K562 (cell line): ENCODE results near the gene ZBTB33. TPM values are rescaled to one million over a fixed set of nuclear protein-coding genes. Genes with fewer than 3 reads are reported as not detected.

ENCODE experiments used
- ATAC-seq: fragments of 200-7000 bp; cut with Tn5 transposase; 3 replicates; pipeline ENCODE4 v1.9.1; 2020; ENCODE audit warnings: moderate library complexity
- BruUV-seq: library from RNA; stranded (reverse); fragments of 400-500 nt; replicated peaks from 2 replicates; lab custom pipeline; 2021; lab: Mats Ljungman, UMichigan
- CTCF ChIA-PET: fragments of 300-600 bp; formaldehyde crosslinking; extraction: SDS; loops from one replicate; lab custom pipeline; 2021; ENCODE audit warnings: low intra/inter-chr PET ratio; lab: Yijun Ruan, JAX
- POLR2A ChIA-PET: fragments of 300-600, 350-650 bp; sonication (Branson Sonifier 250); formaldehyde crosslinking; extraction: SDS; loops from one replicate; lab custom pipeline; 2021; ENCODE audit warnings: antibody characterized with exemption, inconsistent platforms; lab: Yijun Ruan, JAX
- DNase-seq, 4 experiments: peaks; one replicate each; pipeline versions ENCODE4 v3.0.0 to v3.0.0-alpha.2; 2011 to 2018; ENCODE audit warnings: low spot score in 3 of 4, mixed read lengths in 3 of 4; ENCODE audit errors: extremely low read depth in 1 of 4
- FAIRE-seq: peaks from 2 replicates; lab custom pipeline; 2011; peaks lifted over from hg19 to GRCh38; lab: Jason Lieb, UNC
- H2AFZ ChIP-seq: 2 replicates; pipeline ENCODE4 v1.6.0; 2011; ENCODE audit warnings: low read depth, low read length, control low read depth, inconsistent platforms
- H3K27ac ChIP-seq: fragments of 200-600 bp; 3 replicates; pipeline ENCODE4 v1.8.0; 2011; ENCODE audit warnings: low read depth, mild to moderate bottlenecking, control low read depth, inconsistent platforms, low read length, moderate library complexity, mixed read lengths; ENCODE audit errors: extremely low read depth
- H3K27me3 ChIP-seq, 2 experiments: fragments of 300-600 bp in 1 of 2; 2 replicates in 1 of 2; 3 replicates in 1 of 2; pipeline versions ENCODE4 v1.6.0 to v1.8.0; 2011; ENCODE audit warnings: inconsistent platforms in 2 of 2, low read length in 2 of 2, mild to moderate bottlenecking in 1 of 2, mixed read lengths in 1 of 2, moderate library complexity in 1 of 2; ENCODE audit not compliant: control insufficient read depth in 2 of 2, insufficient read depth in 2 of 2
- H3K36me3 ChIP-seq: fragments of 300-600 bp; 3 replicates; pipeline ENCODE4 v1.8.0; 2011; ENCODE audit warnings: mild to moderate bottlenecking, low read length, inconsistent platforms; ENCODE audit not compliant: control insufficient read depth, insufficient read depth
- H3K4me1 ChIP-seq, 2 experiments: fragments of 200-600 bp in 1 of 2; replicated peaks in 1 of 2; 2 replicates in 1 of 2; 3 replicates in 1 of 2; pipeline versions ENCODE4 v1.5.1 to v1.8.0; 2011; ENCODE audit warnings: inconsistent platforms in 2 of 2, low read length in 2 of 2, mild to moderate bottlenecking in 1 of 2, mixed read lengths in 1 of 2, moderate library complexity in 1 of 2; ENCODE audit not compliant: control insufficient read depth in 2 of 2, insufficient read depth in 2 of 2
- H3K4me2 ChIP-seq: 2 replicates; pipeline ENCODE4 v1.6.1; 2011; ENCODE audit warnings: low read length, control low read depth, inconsistent platforms, mixed read lengths; ENCODE audit not compliant: insufficient read depth
- H3K4me3 ChIP-seq: fragments of 200-600 bp; sonication (generic), shearing (Covaris generic); 2 replicates; pipeline ENCODE4 v1.5.1; 2016; ENCODE audit warnings: control low read depth, inconsistent platforms
- H3K79me2 ChIP-seq: fragments of 200-600 bp; 3 replicates; pipeline ENCODE4 v1.8.0; 2011; ENCODE audit warnings: low read length, inconsistent platforms; ENCODE audit not compliant: control insufficient read depth, insufficient read depth
- H3K9ac ChIP-seq, 2 experiments: 2 replicates each; pipeline versions ENCODE4 v1.6.0 to v1.6.1; 2011; ENCODE audit warnings: low read depth in 2 of 2, low read length in 2 of 2, control low read depth in 1 of 2, inconsistent platforms in 1 of 2, mild to moderate bottlenecking in 1 of 2, mixed read lengths in 1 of 2; ENCODE audit not compliant: insufficient read depth in 1 of 2
- H3K9me1 ChIP-seq: one replicate; pipeline ENCODE4 v1.6.0; 2011; ENCODE audit warnings: inconsistent platforms, mild to moderate bottlenecking, low read length, moderate library complexity; ENCODE audit not compliant: control insufficient read depth, insufficient read depth
- H3K9me3 ChIP-seq: replicated peaks from 2 replicates; pipeline ENCODE4 v1.5.1; 2011; ENCODE audit warnings: low read depth, low read length, inconsistent platforms; ENCODE audit not compliant: control insufficient read depth, insufficient read depth
- H4K20me1 ChIP-seq: replicated peaks from 2 replicates; pipeline ENCODE4 v1.6.1; 2011; ENCODE audit warnings: low read length, inconsistent platforms, mixed read lengths; ENCODE audit not compliant: control insufficient read depth, insufficient read depth
- EZH2 ChIP-seq: IDR thresholded peaks from 2 replicates; pipeline ENCODE4 v1.6.1; 2012; ENCODE audit warnings: low read depth, mild to moderate bottlenecking, inconsistent platforms, low read length, borderline replicate concordance
- KDM1A ChIP-seq, 2 experiments: fragments of 450-650 bp; IDR thresholded peaks; 2 replicates each; pipeline ENCODE4 v1.6.1; 2016; ENCODE audit warnings: mild to moderate bottlenecking in 2 of 2
- PCBP1 ChIP-seq: fragments of 200-400 bp; formaldehyde crosslinking; IDR thresholded peaks from 2 replicates; pipeline ENCODE4 v1.6.1; 2018; ENCODE audit warnings: mild to moderate bottlenecking, low read depth, low read length; ENCODE audit not compliant: poor library complexity, severe bottlenecking
- TAF1 ChIP-seq: IDR thresholded peaks from 2 replicates; pipeline ENCODE4 v1.6.1; 2011; ENCODE audit warnings: mild to moderate bottlenecking, low read length, moderate library complexity; ENCODE audit not compliant: insufficient read depth, control insufficient read depth, severe bottlenecking; ENCODE audit errors: extremely low read depth
- ZNF239 ChIP-seq: fragments of 250-450 bp; sonication (Bioruptor Pico); IDR thresholded peaks from 2 replicates; pipeline ENCODE4 v1.4.0; 2020; ENCODE audit warnings: mild to moderate bottlenecking
- ZNF586 ChIP-seq: fragments of 450-650 bp; formaldehyde crosslinking; conservative IDR thresholded peaks from 2 replicates; pipeline ENCODE4 v1.4.0; 2020; ENCODE audit warnings: mild to moderate bottlenecking, moderate library complexity
- ZNF780A ChIP-seq: fragments of 250-450 bp; sonication (Bioruptor Pico); IDR thresholded peaks from 2 replicates; pipeline ENCODE4 v1.5.0; 2021; ENCODE audit warnings: mild to moderate bottlenecking
- ZNF830 ChIP-seq: fragments of 250-450 bp; sonication (Bioruptor Pico); IDR thresholded peaks from 2 replicates; pipeline ENCODE4 v1.5.0; 2021; ENCODE audit warnings: mild to moderate bottlenecking
- WGBS: fragments of 100-300 bp; shearing (Covaris generic); methylation state at CpG from one replicate; pipeline ENCODE4 v1.1.6; 2016; ENCODE audit warnings: low coverage, mixed read lengths; ENCODE audit not compliant: insufficient coverage; ENCODE audit errors: missing lambda C conversion rate; 5-methylcytosine and 5-hydroxymethylcytosine counted together
- in situ Hi-C: fragments of 300-500 bp; cut with MboI; formaldehyde crosslinking; loops from 4 replicates; pipeline ENCODE4 v1.15.0; 2018; ENCODE audit warnings: inconsistent platforms, mixed read lengths
- intact Hi-C: fragments of 100-400 bp; cut with micrococcal nuclease; formaldehyde crosslinking; loops from 2 replicates; pipeline ENCODE4 v1.14.2; 2022
- polyA plus RNA-seq, 8 experiments: library from polyadenylated mRNA; depleted of rRNA in 4 of 8; stranded (reverse) in 5 of 8; unstranded in 3 of 8; fragments of >200 nt; fragmentation: Nextera tagmentation in 2 of 8; fragmentation: Illumina TruSeq in 1 of 8; extraction: Ambion mirVana in 2 of 8; extraction: Trizol in 1 of 8; gene quantifications; 2 replicates each; pipeline versions ENCODE4 v1.2.1 to v1.2.3, GENCODE V29; 2011 to 2014; ENCODE audit warnings: inconsistent platforms in 1 of 8, missing spikeins in 1 of 8
- total RNA-seq, 7 experiments: library from RNA; depleted of rRNA in 6 of 7; stranded (reverse); fragments of >200 nt in 6 of 7; fragmentation: Illumina TruSeq in 2 of 7; extraction: Trizol in 2 of 7; gene quantifications; 2 replicates each; pipeline versions ENCODE4 v1.2.1 to v1.2.3, GENCODE V29; 2011 to 2021; ENCODE audit warnings: low replicate concordance in 1 of 7
- TF ChIP-seq, protein P1 (sequence below): fragments of 200-800 bp; sonication (Bioruptor generic); IDR thresholded peaks from 2 replicates; pipeline ENCODE4 v1.6.1; 2016; ENCODE audit warnings: missing genetic modification characterization, missing compliant biosample characterization
- TF ChIP-seq, protein P2 (sequence below): fragments of 250-450 bp; sonication (Bioruptor Pico); IDR thresholded peaks from 2 replicates; pipeline ENCODE4 v1.8.0; 2022; ENCODE audit warnings: moderate library complexity, mild to moderate bottlenecking, inconsistent platforms

The ZBTB33 gene
- total and polyA plus RNA-seq, 9 of the 15 experiments (the other 6 are each of a cell fraction or from before 2014, with no cell fraction given) = 5.6 to 29.8 (median 15.6) TPM

DNA sequence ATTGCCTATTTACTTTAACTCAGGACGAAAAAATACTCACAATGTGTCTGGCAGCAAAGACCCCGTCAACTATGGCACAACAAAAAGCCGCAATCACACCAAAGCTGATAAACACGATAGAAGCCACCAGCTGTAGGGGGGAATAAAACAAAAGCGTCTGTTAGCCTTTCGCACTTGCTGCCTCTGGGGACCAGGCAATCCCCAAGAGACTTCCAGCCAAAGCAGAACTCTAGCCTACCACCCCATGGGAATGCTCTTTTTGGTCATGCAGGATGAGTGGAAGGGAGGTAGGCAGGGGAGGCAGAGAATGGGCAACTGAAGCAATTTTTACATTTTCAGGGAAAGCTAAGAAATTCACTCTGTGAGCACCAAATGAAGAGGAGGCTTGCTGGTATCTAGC lies 40.6 kb downstream of the ZBTB33 start:
- in situ Hi-C loops (no loop called here), intact Hi-C loops (no loop called here)
- Histone ChIP-seq H3K9me1 (no peaks in the 10 kb centered on the region), H2AFZ (no peak overlapping the region), H3K4me1 (peaks cover 5 to 8% of the 10 kb centered on the region in 2 experiments; a peak in 3 of 5 replicates), H3K79me2 (no peaks in the 10 kb centered on the region)
- CTCF ChIA-PET = no interaction called here
- POLR2A ChIA-PET = no interaction called here
- WGBS = 42% methylated on average over 6 of the region's 6 CpGs
- no peak for FAIRE-seq
- TF ChIP-seq ZNF830 (CRISPR knock-in tag) (no peak), TAF1 (no peak), KDM1A (IDR thresholded peaks at IDR 0.05) (no peak), ZNF239 (CRISPR knock-in tag) (no peak), EZH2 (no peak), ZNF780A (CRISPR knock-in tag) (no peak), ZNF586 (CRISPR knock-in tag) (no peak), PCBP1 (no peak)
- TF ChIP-seq, protein P1, sequence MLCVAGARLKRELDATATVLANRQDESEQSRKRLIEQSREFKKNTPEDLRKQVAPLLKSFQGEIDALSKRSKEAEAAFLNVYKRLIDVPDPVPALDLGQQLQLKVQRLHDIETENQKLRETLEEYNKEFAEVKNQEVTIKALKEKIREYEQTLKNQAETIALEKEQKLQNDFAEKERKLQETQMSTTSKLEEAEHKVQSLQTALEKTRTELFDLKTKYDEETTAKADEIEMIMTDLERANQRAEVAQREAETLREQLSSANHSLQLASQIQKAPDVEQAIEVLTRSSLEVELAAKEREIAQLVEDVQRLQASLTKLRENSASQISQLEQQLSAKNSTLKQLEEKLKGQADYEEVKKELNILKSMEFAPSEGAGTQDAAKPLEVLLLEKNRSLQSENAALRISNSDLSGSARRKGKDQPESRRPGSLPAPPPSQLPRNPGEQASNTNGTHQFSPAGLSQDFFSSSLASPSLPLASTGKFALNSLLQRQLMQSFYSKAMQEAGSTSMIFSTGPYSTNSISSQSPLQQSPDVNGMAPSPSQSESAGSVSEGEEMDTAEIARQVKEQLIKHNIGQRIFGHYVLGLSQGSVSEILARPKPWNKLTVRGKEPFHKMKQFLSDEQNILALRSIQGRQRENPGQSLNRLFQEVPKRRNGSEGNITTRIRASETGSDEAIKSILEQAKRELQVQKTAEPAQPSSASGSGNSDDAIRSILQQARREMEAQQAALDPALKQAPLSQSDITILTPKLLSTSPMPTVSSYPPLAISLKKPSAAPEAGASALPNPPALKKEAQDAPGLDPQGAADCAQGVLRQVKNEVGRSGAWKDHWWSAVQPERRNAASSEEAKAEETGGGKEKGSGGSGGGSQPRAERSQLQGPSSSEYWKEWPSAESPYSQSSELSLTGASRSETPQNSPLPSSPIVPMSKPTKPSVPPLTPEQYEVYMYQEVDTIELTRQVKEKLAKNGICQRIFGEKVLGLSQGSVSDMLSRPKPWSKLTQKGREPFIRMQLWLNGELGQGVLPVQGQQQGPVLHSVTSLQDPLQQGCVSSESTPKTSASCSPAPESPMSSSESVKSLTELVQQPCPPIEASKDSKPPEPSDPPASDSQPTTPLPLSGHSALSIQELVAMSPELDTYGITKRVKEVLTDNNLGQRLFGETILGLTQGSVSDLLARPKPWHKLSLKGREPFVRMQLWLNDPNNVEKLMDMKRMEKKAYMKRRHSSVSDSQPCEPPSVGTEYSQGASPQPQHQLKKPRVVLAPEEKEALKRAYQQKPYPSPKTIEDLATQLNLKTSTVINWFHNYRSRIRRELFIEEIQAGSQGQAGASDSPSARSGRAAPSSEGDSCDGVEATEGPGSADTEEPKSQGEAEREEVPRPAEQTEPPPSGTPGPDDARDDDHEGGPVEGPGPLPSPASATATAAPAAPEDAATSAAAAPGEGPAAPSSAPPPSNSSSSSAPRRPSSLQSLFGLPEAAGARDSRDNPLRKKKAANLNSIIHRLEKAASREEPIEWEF (CRISPR knock-in tag) = no peak
- TF ChIP-seq, protein P2, sequence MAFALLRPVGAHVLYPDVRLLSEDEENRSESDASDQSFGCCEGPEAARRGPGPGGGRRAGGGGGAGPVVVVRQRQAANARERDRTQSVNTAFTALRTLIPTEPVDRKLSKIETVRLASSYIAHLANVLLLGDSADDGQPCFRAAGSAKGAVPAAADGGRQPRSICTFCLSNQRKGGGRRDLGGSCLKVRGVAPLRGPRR = no peak
- TF ChIP-seq, all 486 proteins: peak for 0
- no peak overlapping the region for H3K4me2 ChIP-seq
- H3K27me3 ChIP-seq = no peaks in the 10 kb centered on the region
- H3K9me3 ChIP-seq = no peaks in the 10 kb centered on the region
- no peak for ATAC-seq
- BruUV-seq = no TSS peak
- no peak for DNase-seq
- no peak overlapping the region for H3K4me3 ChIP-seq
- no peak overlapping the region for H3K27ac ChIP-seq
- H3K36me3 ChIP-seq = no peaks in the 10 kb centered on the region
- no peak overlapping the region for H3K9ac ChIP-seq
- no peaks in the 10 kb centered on the region for H4K20me1 ChIP-seq
